Panc1 (cell line): ENCODE results near the gene VIM. TPM values are rescaled to one million over a fixed set of nuclear protein-coding genes. Genes with fewer than 3 reads are reported as not detected.

Source experiments
- ATAC-seq: fragments of 200-7000 bp; cut with Tn5 transposase; 2 replicates; pipeline ENCODE4 v1.9.1; 2020; ENCODE audit warnings: mild to moderate bottlenecking, moderate library complexity
- BruUV-seq: library from RNA; stranded (reverse); fragments of 400-500 nt; replicated peaks from 2 replicates; lab custom pipeline; 2021; lab: Mats Ljungman, UMichigan
- CTCF ChIA-PET: fragments of 300-600 bp; sonication (Branson Sonifier 250); formaldehyde crosslinking; loops from one replicate; lab custom pipeline; 2022; ENCODE audit warnings: antibody characterized with exemption; lab: Charles Lee
- POLR2A ChIA-PET: fragments of 300-600 bp; sonication (Branson Sonifier 250); formaldehyde crosslinking; loops from one replicate; lab custom pipeline; 2022; ENCODE audit warnings: antibody characterized with exemption; lab: Charles Lee
- DNase-seq: peaks from one replicate; pipeline ENCODE4 v3.0.0-alpha.2; 2010; ENCODE audit warnings: low read depth, low spot score
- H3K27ac ChIP-seq: 2 replicates; pipeline ENCODE4 v1.5.1; 2011; ENCODE audit warnings: mild to moderate bottlenecking, low read length, inconsistent platforms
- H3K27me3 ChIP-seq: fragments of 200-500 bp; sonication (Bioruptor generic); 2 replicates; pipeline ENCODE4 v1.6.0; 2014; ENCODE audit warnings: low read length, inconsistent platforms; ENCODE audit not compliant: control insufficient read depth, insufficient read depth
- H3K36me3 ChIP-seq: fragments of 200-500 bp; sonication (Bioruptor generic); 2 replicates; pipeline ENCODE4 v1.5.1; 2014; ENCODE audit warnings: inconsistent platforms, mild to moderate bottlenecking, low read length, moderate library complexity; ENCODE audit not compliant: control insufficient read depth, insufficient read depth
- H3K4me1 ChIP-seq: 2 replicates; pipeline ENCODE4 v1.5.1; 2011; ENCODE audit warnings: inconsistent platforms, mild to moderate bottlenecking, low read length, moderate library complexity; ENCODE audit not compliant: control insufficient read depth, insufficient read depth
- H3K4me3 ChIP-seq, 2 experiments: 2 replicates each; pipeline ENCODE4 v1.5.1; 2011 to 2012; ENCODE audit warnings: low read depth in 2 of 2, low read length in 2 of 2, mild to moderate bottlenecking in 2 of 2, inconsistent platforms in 1 of 2, moderate library complexity in 1 of 2
- H3K9me3 ChIP-seq: fragments of 200-500 bp; sonication (Bioruptor generic); 2 replicates; pipeline ENCODE4 v1.5.1; 2014; ENCODE audit warnings: low read depth, mild to moderate bottlenecking, inconsistent platforms, low read length, moderate library complexity; ENCODE audit not compliant: control insufficient read depth, insufficient read depth
- POLR2AphosphoS5 ChIP-seq: IDR thresholded peaks from 2 replicates; pipeline ENCODE4 v1.6.1; 2012; ENCODE audit warnings: mild to moderate bottlenecking, low read depth, low read length, moderate library complexity
- REST ChIP-seq, 2 experiments: IDR thresholded peaks; 2 replicates each; pipeline ENCODE4 v1.6.1; 2011 to 2012; ENCODE audit warnings: low read depth in 2 of 2, control low read depth in 1 of 2, low read length in 1 of 2, mild to moderate bottlenecking in 1 of 2, moderate library complexity in 1 of 2; ENCODE audit not compliant: insufficient read depth in 1 of 2
- SIN3A ChIP-seq: IDR thresholded peaks from 2 replicates; pipeline ENCODE4 v1.6.1; 2012; ENCODE audit warnings: low read depth, mild to moderate bottlenecking, low read length, moderate library complexity, borderline replicate concordance; ENCODE audit not compliant: insufficient read depth
- TCF7L2 ChIP-seq: IDR thresholded peaks from 2 replicates; pipeline ENCODE4 v1.6.1; 2011; ENCODE audit warnings: mild to moderate bottlenecking, low read depth, low read length, inconsistent platforms
- in situ Hi-C: cut with HindIII; loops from 2 replicates; pipeline ENCODE4 v1.10.0; 2016; ENCODE audit warnings: low sequenced_read_pairs, low pct_unique_long_range_greater_than_20kb
- intact Hi-C: fragments of 100-400 bp; cut with micrococcal nuclease; formaldehyde crosslinking; loops from one replicate; pipeline ENCODE4 v1.10.0; 2022; ENCODE audit not compliant: unreplicated experiment
- total RNA-seq: library from RNA; stranded (reverse); gene quantifications from one replicate; pipeline ENCODE4 v1.2.1, GENCODE V29; 2021; ENCODE audit not compliant: unreplicated experiment
- TF ChIP-seq, protein P1 (sequence below): fragments of 450-650 bp; IDR thresholded peaks from 2 replicates; pipeline ENCODE4 v1.5.1; 2017; ENCODE audit warnings: mild to moderate bottlenecking

Gene VIM
- total RNA-seq, 1 experiment from 2014 or later, result 3,436 TPM

DNA sequence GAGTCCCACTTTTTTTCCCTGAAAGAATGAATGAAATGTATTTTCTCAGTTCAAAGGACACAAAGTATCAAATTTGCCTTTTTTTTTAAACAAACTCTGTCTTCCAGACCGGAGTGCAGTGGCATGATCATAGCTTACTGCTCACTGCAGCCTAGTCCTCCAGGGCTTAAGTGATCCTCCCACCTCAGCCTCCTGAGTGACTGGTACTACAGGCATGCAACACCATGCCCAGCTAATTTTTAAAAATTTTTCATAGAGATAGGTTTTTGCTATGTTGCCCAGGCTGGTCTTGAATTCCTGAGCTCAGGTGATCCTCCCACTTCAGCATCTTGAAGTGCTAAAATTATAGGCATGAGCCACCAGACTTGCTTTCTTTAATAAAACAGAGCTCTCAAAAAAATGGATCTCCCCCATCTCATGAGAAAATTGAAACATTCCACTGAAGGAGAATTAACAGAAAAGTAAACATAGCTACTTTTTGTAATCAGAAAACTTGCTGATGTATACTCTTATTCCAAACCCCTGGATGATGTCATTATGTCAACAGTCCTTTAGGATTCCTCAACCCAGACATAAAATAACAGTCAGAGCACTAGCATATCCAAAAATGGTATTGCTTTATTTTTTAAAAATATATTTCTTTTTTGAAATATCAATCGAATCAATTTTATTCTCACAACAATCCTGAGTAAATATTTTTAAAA lies 14.2 kb upstream of the VIM start:
- H3K36me3 ChIP-seq, result no peaks in the 10 kb centered on the region
- TF ChIP-seq POLR2AphosphoS5, result no peak
- TF ChIP-seq REST (IDR thresholded peaks at IDR 0.05; ENCODE audit: insufficient read depth in 1 of 2, low read depth in 2 of 2, low read length in 1 of 2), result no peak
- no peak for TF ChIP-seq SIN3A
- no peak for TF ChIP-seq TCF7L2
- TF ChIP-seq, protein P1, sequence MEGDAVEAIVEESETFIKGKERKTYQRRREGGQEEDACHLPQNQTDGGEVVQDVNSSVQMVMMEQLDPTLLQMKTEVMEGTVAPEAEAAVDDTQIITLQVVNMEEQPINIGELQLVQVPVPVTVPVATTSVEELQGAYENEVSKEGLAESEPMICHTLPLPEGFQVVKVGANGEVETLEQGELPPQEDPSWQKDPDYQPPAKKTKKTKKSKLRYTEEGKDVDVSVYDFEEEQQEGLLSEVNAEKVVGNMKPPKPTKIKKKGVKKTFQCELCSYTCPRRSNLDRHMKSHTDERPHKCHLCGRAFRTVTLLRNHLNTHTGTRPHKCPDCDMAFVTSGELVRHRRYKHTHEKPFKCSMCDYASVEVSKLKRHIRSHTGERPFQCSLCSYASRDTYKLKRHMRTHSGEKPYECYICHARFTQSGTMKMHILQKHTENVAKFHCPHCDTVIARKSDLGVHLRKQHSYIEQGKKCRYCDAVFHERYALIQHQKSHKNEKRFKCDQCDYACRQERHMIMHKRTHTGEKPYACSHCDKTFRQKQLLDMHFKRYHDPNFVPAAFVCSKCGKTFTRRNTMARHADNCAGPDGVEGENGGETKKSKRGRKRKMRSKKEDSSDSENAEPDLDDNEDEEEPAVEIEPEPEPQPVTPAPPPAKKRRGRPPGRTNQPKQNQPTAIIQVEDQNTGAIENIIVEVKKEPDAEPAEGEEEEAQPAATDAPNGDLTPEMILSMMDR, result no peak
- H3K27me3 ChIP-seq, result no peaks in the 10 kb centered on the region
- peaks cover 64% of the 10 kb centered on the region for H3K4me1 ChIP-seq
- CTCF ChIA-PET, result no interaction called here
- DNase-seq (no peak), ATAC-seq (peak; percentile 62)
- no TSS peak for BruUV-seq
- H3K9me3 ChIP-seq, result no peaks in the 10 kb centered on the region
- intact Hi-C loops, result no loop called here
- H3K4me3 ChIP-seq, result 0 out of 4 replicates have a peak overlapping the region, but pooled peaks of 1 of the 2 experiments have one; percentile 2
- POLR2A ChIA-PET, result interaction anchor here (0.6 to 1.3 kb wide), 2 partner anchors 16 to 32 kb away, joined by 3 to 4 read pairs; no protein-coding TSS in a partner anchor
- in situ Hi-C loops, result no loop called here
- peak overlapping the region; percentile 99 for H3K27ac ChIP-seq

GRCh38 chr10:17214526-17214925 lies 13.5 kb upstream of the VIM start:
- H3K4me3 ChIP-seq, result peak overlapping the region; percentile 5 to 34
- H3K27ac ChIP-seq, result peak overlapping the region; percentile 99
- BruUV-seq, result no TSS peak
- no peaks in the 10 kb centered on the region for H3K27me3 ChIP-seq
- in situ Hi-C loops, result no loop called here
- DNase-seq (no peak), ATAC-seq (no peak)
- no peaks in the 10 kb centered on the region for H3K9me3 ChIP-seq
- POLR2A ChIA-PET, result interaction anchor here (1.3 kb wide), 1 partner anchor 15 kb away, joined by 4 read pairs; no protein-coding TSS in a partner anchor
- CTCF ChIA-PET, result no interaction called here
- H3K36me3 ChIP-seq, result no peaks in the 10 kb centered on the region
- intact Hi-C loops, result no loop called here
- H3K4me1 ChIP-seq, result peaks cover 58% of the 10 kb centered on the region
- no peak for TF ChIP-seq POLR2AphosphoS5
- TF ChIP-seq, protein P1, result no peak
- no peak for TF ChIP-seq SIN3A
- TF ChIP-seq TCF7L2, result no peak
- TF ChIP-seq REST (IDR thresholded peaks at IDR 0.05; ENCODE audit: insufficient read depth in 1 of 2, low read depth in 2 of 2, low read length in 1 of 2), result no peak
